NCI-H1092 treated with DMSO at 0.1 percent for 48 hours (cell line): ENCODE data around the gene PYM1.
"Not testable (repeated sequence)": the region's sequence is repeated elsewhere in the genome, so short reads cannot be mapped to it uniquely, and the experiment has no call there.

Experiments
- DNase-seq: peaks from one replicate; lab custom pipeline; 2025; lab: John Stamatoyannopoulos, UW

The PYM1 gene

DNA sequence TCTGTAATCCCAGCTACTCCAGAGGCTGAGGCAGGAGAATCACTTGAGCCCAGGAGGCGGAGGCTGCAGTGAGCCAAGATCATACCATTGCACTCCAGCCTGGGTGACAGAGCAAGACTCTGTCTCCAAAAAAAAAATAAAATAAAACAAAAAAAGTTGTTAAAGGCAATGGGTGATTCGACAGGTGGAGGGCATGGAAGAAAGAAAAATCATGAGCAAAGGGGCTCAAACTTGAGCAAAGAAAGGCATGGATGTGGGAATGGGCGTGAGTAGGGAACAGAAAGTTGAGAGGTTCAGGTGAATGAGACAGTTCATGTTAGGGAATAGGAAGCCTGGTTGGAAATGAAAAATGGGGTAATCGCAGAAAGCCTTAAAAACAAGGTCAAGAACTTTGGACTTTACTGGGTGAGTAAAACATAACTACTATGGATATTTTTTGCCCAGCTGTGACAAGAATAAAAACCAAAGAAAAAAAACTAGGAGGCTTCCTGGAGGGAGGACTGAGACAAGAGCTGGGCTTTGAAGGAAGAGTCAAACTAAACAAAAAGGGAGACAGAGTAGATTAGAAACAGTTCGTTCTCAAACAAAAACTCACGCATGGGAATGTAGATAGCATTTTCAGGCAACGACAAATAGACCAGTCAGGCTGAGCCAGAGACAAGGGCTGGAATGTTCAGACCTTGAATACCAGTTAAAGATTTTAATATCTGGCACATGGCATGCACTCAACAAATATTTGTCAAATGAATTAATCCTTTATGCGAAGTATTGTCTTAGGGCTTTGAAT, 18.8 kb downstream of the PYM1 start:
- DNase-seq, result no peak

GRCh38 chr12:55906056-55906455, 21.6 kb downstream of the PYM1 start:
- DNase-seq, result no peak

DNA sequence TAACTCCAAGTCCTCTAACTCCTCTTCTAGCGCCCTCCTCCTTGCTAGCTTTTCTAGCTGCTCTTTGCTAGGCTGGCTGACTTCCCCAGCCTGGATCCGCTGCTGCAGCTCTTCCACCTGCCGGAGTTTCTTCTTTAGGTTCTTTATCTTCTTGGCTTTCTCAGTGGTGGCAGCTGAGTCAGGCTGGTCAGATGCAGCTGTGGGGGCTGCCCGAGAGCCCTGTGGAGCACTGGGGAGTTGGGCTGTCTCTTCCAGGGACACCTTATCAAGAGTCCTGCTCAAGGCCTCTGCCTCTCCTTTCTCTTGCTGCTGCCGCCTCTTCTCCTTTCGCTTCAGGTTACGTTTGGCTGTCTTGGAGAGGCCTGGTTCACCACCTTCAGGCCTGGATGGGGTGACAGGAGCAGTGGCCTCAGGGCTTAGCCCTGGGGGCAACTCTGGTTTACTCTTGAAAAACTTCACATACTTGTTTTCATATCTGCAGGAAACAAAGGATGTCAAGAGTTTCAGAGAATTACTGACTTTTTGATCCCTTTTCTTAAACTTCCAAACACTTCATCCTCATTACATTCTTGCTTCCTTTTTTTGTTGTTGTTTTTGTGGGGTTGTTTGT, 25.7 kb downstream of the PYM1 start:
- no peak for DNase-seq

DNA sequence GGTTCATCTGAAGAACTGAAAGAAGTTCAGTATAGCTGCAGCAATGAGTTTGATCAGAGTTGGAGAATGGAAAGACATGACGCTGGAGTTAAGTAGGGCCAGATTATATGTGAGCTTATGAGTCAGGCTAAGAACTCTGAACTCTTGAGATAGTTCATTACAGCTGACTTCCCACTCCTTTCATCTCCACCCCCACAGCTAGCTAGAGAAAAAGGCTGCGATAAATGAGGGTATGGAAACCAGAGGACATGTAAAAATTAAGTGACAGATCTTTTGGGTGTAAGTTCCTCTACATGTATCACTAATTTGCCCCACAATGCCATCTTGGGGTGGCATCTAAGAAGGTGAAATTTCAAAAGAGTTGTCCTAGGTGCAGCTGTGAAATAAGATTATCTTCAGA, 28.6 kb downstream of the PYM1 start:
- no peak for DNase-seq

DNA sequence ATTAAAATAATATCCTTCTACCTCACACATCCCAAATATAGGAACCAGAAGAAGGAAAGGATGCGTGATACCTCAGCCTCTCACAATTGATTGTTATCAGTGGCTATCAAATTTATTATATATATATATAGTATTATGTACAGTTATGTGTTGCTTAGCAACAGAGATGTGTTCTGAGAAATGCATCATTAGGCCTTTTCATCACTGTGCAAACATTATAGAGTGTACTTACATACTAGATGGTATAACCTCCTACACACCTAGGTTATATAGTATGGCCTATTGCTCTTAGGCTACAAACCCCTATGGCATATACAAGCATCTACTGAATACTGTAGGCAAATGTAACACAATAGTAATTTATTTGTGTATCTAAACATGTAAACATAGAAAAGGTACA, 34.0 kb downstream of the PYM1 start:
- DNase-seq, result no peak

- DNase-seq, result no peak
Measured at GRCh38 chr12:55891310-55891709, 36.4 kb downstream of the PYM1 start.

DNA sequence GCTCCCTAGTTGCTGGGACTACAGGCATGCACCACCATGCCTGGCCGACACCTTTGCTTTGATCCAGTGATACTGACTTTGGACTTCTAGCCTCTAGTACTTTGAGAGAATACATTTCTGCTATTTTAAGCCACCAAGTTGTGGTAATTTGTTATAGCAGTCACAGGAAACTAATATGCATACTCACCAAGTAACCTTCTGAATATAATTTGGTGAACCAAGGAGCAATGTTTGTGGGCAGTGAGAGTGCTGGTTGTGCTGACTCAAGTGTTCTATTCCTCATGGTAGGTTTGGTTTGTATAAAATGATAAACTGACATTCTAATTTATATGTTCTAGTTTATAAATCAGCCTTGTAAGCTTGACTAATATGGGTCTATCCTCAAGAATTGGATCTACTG, 42.6 kb downstream of the PYM1 start:
- no peak for DNase-seq

GRCh38 chr12:55877824-55878223, 49.9 kb downstream of the PYM1 start:
- DNase-seq, result no peak

DNA sequence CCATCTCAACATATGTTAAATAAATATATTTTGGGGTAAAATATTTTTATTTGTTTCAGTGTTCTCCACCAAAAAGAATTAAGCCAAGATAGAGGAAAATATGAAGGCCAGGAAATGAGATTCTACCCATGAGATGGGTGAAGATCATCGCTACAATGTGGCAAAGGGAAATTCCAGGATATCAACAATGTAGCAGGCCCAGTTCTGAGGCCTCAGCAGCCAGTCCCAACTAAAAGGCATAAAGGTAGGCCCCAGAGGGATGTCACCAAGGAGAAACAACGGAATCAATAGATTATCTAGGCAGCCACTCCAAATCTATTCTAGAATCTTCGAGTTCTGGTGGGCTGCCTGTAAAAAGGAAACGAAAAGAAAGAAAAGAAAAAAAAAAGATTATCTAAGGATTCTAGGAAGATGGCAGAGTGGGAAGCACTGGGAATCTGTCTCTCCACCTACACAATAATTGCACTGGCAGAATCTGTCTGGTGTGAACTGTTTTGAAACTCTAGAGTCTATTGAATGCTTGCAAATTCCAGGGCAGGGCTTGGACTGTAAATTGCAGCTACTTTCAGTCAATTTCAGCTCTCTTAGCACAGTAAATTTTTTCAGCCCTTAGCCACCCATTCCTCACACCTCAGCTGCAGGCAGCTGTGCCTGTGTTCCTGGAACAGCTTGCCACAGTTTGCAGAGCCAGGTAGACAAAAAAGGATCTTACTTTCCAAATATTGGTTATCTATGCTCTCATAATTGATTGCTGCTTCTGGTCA, 51.8 kb downstream of the PYM1 start:
- no peak for DNase-seq

GRCh38 chr12:55874443-55874842, 53.3 kb downstream of the PYM1 start:
- DNase-seq, result no peak

DNA sequence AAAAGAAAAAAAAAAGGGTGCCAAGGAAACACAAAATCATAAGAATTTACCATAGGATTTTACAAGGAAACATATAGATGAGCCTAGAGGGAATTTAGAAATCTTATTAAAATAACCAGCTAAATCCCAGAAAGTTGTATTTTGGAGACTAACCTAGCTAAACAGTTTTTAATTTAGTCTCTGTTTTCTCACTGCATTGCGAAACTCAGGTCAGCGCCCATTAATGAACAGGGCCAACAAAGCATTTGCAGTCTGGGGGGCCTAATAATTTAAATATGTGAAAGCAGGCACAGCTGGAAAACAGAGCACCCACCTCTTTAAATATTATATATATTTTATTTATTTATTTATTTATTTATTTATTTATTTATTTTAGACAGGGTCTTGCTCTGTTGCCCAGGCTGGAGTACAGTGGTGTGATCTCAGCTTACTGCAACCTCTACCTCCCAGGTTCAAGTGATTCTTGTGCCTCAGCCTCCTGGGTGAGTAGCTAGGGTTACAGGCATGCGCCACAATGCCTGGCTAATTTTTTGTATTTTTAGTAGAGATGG, 61.2 kb downstream of the PYM1 start:
- not testable (repeated sequence) for DNase-seq

GRCh38 chr12:55865327-55865726, 62.4 kb downstream of the PYM1 start:
- DNase-seq, result no peak

DNA sequence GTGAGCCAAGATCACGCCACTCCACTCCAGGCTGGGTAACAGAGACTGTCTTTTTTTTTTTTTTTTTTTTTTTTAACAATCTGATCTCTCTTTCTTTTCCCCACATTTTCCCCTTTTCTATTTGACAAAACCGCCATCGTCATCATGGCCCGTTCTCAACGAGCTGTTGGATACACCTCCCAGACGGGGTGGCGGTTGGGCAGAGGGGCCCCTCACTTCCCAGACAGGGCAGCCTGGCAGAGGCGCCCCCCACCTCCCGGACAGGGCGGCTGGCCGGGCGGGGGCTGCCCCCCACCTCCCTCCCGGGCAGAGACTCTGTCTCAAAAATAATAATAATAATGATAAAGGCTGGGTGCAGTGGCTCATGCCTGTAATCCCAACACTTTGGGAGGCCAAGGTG, 64.8 kb downstream of the PYM1 start:
- DNase-seq, result not testable (repeated sequence)

DNA sequence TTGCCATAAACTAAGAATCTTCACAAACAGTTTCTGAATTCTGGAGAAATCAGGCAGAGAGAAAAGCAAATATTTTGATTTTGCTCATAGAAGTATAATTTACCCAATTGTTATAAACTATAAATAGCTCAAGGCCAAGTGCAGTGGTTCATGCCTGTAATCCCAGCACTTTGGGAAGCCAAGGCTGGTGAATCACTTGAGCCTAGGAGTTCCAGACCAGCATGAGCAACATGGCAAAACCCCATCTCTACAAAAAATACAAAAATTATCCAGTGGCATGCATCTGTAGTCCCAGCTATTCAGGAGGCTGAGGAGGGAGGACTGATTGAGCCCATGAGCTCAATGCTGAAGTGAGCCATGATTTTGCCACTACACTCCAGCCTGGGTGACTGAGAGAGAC, 65.4 kb downstream of the PYM1 start:
- DNase-seq, result no peak

DNA sequence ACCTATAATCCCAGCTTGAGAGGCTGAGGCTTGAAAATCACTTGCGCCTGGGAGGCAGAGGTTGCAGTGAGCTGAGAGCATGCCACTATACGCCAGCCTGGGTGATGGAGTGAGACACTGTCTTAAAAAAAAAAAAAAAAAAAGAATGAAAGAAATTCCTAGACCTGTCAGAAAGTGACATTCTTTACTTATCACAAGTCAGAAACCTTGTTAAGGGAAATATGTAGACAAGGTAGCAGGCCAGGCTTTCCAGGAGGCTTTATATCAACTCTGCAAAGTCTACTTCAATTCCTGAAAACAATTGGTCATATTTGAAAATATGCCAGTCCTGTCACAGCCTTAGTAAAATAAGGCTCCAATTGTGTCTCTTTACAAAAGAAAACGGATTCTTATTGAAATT, 65.8 kb downstream of the PYM1 start:
- no peak for DNase-seq

GRCh38 chr12:55861396-55861795, 66.3 kb downstream of the PYM1 start:
- DNase-seq, result no peak

- no peak for DNase-seq
Measured at GRCh38 chr12:55852740-55853139, 75.0 kb downstream of the PYM1 start.
